Measurements from ENCODE around the gene TENM3. TPM values are rescaled to one million over a fixed set of nuclear protein-coding genes. Genes with fewer than 3 reads are reported as not detected.

Gene TENM3
- total and polyA plus RNA-seq, 2 of the 8 experiments (the other 6 are each of a cell fraction or from before 2014, with no cell fraction given) = 36.9 to 69.3 TPM

GRCh38 chr4:182560358-182560757, 317.2 kb downstream of the TENM3 start (continued):
- TF ChIP-seq BACH1 (IDR thresholded peaks at IDR 0.05; ENCODE audit: low read length) (no peak), KDM4A (IDR thresholded peaks at IDR 0.05; ENCODE audit: low read depth, low read length, severe bottlenecking) (no peak), TBP (IDR thresholded peaks at IDR 0.05; ENCODE audit: low read depth, low read length) (peak; percentile 62; the same call in 1 of the 2 replicates), CHD2 (IDR thresholded peaks at IDR 0.05; ENCODE audit: low read length) (peak; percentile 62; the same call in 1 of the 2 replicates), EP300 (IDR thresholded peaks at IDR 0.05; ENCODE audit: borderline replicate concordance in 1 of 2, low read depth in 2 of 2, low read length in 2 of 2) (peak in 1 of 2 experiments; percentile 96; a peak in 2 of 3 replicates), CBX8 (IDR thresholded peaks at IDR 0.05; ENCODE audit: borderline replicate concordance, low read depth, low read length) (no peak), RAD21 (IDR thresholded peaks at IDR 0.05 in 1 of 2, conservative IDR thresholded peaks at IDR 0.05 in 1 of 2; ENCODE audit: low read depth in 2 of 2, low read length in 2 of 2) (peak; percentile 40 to 57), MAFK (IDR thresholded peaks at IDR 0.05; ENCODE audit: low read depth, low read length) (no peak), SP1 (IDR thresholded peaks at IDR 0.05; ENCODE audit: low read depth, low read length) (peak; percentile 80), KDM1A (IDR thresholded peaks at IDR 0.05; ENCODE audit: borderline replicate concordance, low read length) (no peak), SP2 (IDR thresholded peaks at IDR 0.05; ENCODE audit: low read length) (no peak), EZH2 (IDR thresholded peaks at IDR 0.05; ENCODE audit: low read depth, low read length, severe bottlenecking) (no peak), TAF7 (optimal IDR thresholded peaks at IDR 0.05; ENCODE audit: borderline replicate concordance, low read depth, low read length) (no peak), JUN (IDR thresholded peaks at IDR 0.05; ENCODE audit: low read depth, low read length) (no peak), ZNF274 (IDR thresholded peaks at IDR 0.05; ENCODE audit: borderline replicate concordance, extremely low read depth, low read length) (no peak), BRCA1 (IDR thresholded peaks at IDR 0.05; ENCODE audit: low read depth, low read length) (no peak), HDAC6 (IDR thresholded peaks at IDR 0.05; ENCODE audit: low read depth, low read length) (no peak), KDM5A (IDR thresholded peaks at IDR 0.05; ENCODE audit: low read length) (no peak), SIX5 (IDR thresholded peaks at IDR 0.05; ENCODE audit: low read depth, low read length) (no peak), TCF12 (IDR thresholded peaks at IDR 0.05; ENCODE audit: low read depth, low read length) (peak; percentile 97), USF2 (IDR thresholded peaks at IDR 0.05; ENCODE audit: low read length) (no peak), CEBPB (IDR thresholded peaks at IDR 0.05; ENCODE audit: low read depth, low read length) (no peak)
- TF ChIP-seq, protein P1, sequence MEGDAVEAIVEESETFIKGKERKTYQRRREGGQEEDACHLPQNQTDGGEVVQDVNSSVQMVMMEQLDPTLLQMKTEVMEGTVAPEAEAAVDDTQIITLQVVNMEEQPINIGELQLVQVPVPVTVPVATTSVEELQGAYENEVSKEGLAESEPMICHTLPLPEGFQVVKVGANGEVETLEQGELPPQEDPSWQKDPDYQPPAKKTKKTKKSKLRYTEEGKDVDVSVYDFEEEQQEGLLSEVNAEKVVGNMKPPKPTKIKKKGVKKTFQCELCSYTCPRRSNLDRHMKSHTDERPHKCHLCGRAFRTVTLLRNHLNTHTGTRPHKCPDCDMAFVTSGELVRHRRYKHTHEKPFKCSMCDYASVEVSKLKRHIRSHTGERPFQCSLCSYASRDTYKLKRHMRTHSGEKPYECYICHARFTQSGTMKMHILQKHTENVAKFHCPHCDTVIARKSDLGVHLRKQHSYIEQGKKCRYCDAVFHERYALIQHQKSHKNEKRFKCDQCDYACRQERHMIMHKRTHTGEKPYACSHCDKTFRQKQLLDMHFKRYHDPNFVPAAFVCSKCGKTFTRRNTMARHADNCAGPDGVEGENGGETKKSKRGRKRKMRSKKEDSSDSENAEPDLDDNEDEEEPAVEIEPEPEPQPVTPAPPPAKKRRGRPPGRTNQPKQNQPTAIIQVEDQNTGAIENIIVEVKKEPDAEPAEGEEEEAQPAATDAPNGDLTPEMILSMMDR (IDR thresholded peaks at IDR 0.05; ENCODE audit: control extremely low read depth in 1 of 3, insufficient read depth in 1 of 3, low read depth in 1 of 3, low read length in 3 of 3) = peak in 1 of 3 experiments; percentile 35; a peak in 2 of 4 replicates
